DND-41 (cell line): ENCODE measurements around the gene TCF7L2.

Experiments used
- ATAC-seq: fragments of 200-7000 bp; cut with Tn5 transposase; 3 replicates; pipeline ENCODE4 v1.9.1; 2021; ENCODE audit warnings: low read depth; ENCODE audit not compliant: insufficient read depth
- DNase-seq: peaks from one replicate; pipeline ENCODE4 v3.0.0-alpha.2; 2020
- H2AFZ ChIP-seq: 2 replicates; pipeline ENCODE4 v1.6.0; 2012; ENCODE audit warnings: low read depth, low read length
- H3K27ac ChIP-seq: 2 replicates; pipeline ENCODE4 v1.5.1; 2012; ENCODE audit warnings: low read length, inconsistent platforms
- H3K27me3 ChIP-seq: fragments of 200-600 bp; sonication (generic); 2 replicates; pipeline ENCODE4 v1.6.0; 2012; ENCODE audit warnings: low read length, mild to moderate bottlenecking, inconsistent platforms; ENCODE audit not compliant: insufficient read depth, poor library complexity
- H3K36me3 ChIP-seq: 2 replicates; pipeline ENCODE4 v1.5.1; 2012; ENCODE audit warnings: low read length, inconsistent platforms; ENCODE audit not compliant: insufficient read depth
- H3K4me1 ChIP-seq: 2 replicates; pipeline ENCODE4 v1.5.1; 2012; ENCODE audit warnings: mild to moderate bottlenecking, low read length; ENCODE audit not compliant: insufficient read depth
- H3K4me2 ChIP-seq: 2 replicates; pipeline ENCODE4 v1.6.0; 2012; ENCODE audit warnings: mild to moderate bottlenecking, moderate library complexity, low read length, inconsistent platforms; ENCODE audit not compliant: insufficient read depth
- H3K4me3 ChIP-seq, 2 experiments: fragments of 200-600 bp in 1 of 2; shearing (Covaris generic) in 1 of 2; 2 replicates each; pipeline ENCODE4 v1.5.1; 2012 to 2016; ENCODE audit warnings: inconsistent platforms in 2 of 2, low read length in 2 of 2, mild to moderate bottlenecking in 2 of 2, low read depth in 1 of 2, moderate library complexity in 1 of 2
- H3K79me2 ChIP-seq: 2 replicates; pipeline ENCODE4 v1.6.0; 2012; ENCODE audit warnings: low read length, inconsistent platforms; ENCODE audit not compliant: insufficient read depth
- H3K9ac ChIP-seq: 2 replicates; pipeline ENCODE4 v1.6.0; 2012; ENCODE audit warnings: low read depth, mild to moderate bottlenecking, inconsistent platforms, low read length, moderate library complexity
- H3K9me3 ChIP-seq: 2 replicates; pipeline ENCODE4 v1.5.1; 2012; ENCODE audit warnings: low read length, moderate library complexity, mild to moderate bottlenecking, inconsistent platforms; ENCODE audit not compliant: insufficient read depth, severe bottlenecking
- H4K20me1 ChIP-seq: 2 replicates; pipeline ENCODE4 v1.6.0; 2012; ENCODE audit warnings: low read length; ENCODE audit not compliant: insufficient read depth
- CTCF ChIP-seq: IDR thresholded peaks from 2 replicates; pipeline ENCODE4 v1.5.1; 2012; ENCODE audit warnings: borderline replicate concordance, low read length, moderate library complexity, mild to moderate bottlenecking; ENCODE audit not compliant: poor library complexity, severe bottlenecking; ENCODE audit errors: extremely low read depth
- EZH2 ChIP-seq: IDR thresholded peaks from 3 replicates; pipeline ENCODE4 v1.6.1; 2012; ENCODE audit warnings: borderline replicate concordance, low read depth, mild to moderate bottlenecking, moderate library complexity, low read length, inconsistent platforms; ENCODE audit not compliant: severe bottlenecking

The TCF7L2 gene

DNA sequence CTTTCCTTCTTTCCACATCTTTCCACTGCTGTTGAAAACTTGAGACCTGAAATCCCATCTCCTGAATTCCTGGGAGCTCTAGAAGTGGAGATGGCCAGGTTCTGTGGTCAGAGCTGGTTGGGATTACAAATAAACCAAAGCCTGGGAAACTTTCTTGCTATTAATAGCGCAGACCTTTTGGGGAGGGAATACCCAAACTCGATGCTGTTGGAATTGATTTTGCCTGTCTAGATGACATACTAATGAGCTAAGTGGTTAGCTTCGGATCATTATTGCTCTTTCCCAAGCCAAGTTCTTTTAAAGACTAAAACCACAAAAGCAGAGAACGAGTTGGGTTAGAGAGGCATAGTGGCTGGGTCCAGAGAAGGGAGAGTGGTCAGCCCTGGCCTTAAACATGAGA, 76.6 kb downstream of the TCF7L2 start:
- peaks cover 55% of the 10 kb centered on the region for H4K20me1 ChIP-seq
- peaks cover 80% of the 10 kb centered on the region for H3K79me2 ChIP-seq
- no peak for DNase-seq
- no peak overlapping the region for H3K4me3 ChIP-seq
- no peaks in the 10 kb centered on the region for H3K9me3 ChIP-seq
- no peak overlapping the region for H3K9ac ChIP-seq
- peaks cover 3% of the 10 kb centered on the region; the same call in 1 of the 2 replicates for H3K4me1 ChIP-seq
- no peak overlapping the region for H3K27ac ChIP-seq
- no peak overlapping the region for H3K4me2 ChIP-seq
- H3K27me3 ChIP-seq: no peaks in the 10 kb centered on the region
- H3K36me3 ChIP-seq: no peaks in the 10 kb centered on the region; the same call in 1 of the 2 replicates
- no peak for ATAC-seq
- no peak overlapping the region for H2AFZ ChIP-seq
- no peak for TF ChIP-seq EZH2
- no peak for TF ChIP-seq CTCF

- no peak overlapping the region for H3K4me3 ChIP-seq
- peak; percentile 57; the same call in 2 of the 3 replicates for ATAC-seq
- TF ChIP-seq CTCF: no peak
- TF ChIP-seq EZH2: no peak
- H3K9ac ChIP-seq: no peak overlapping the region
- peaks cover 54% of the 10 kb centered on the region for H4K20me1 ChIP-seq
- H2AFZ ChIP-seq: no peak overlapping the region
- no peaks in the 10 kb centered on the region for H3K36me3 ChIP-seq
- no peak overlapping the region for H3K27ac ChIP-seq
- H3K27me3 ChIP-seq: no peaks in the 10 kb centered on the region
- no peak overlapping the region for H3K4me2 ChIP-seq
- H3K79me2 ChIP-seq: peaks cover 80% of the 10 kb centered on the region
- no peak for DNase-seq
- H3K9me3 ChIP-seq: no peaks in the 10 kb centered on the region
- peaks cover 3% of the 10 kb centered on the region; the same call in 1 of the 2 replicates for H3K4me1 ChIP-seq
Observed at GRCh38 chr10:113027230-113027573, 77.2 kb downstream of the TCF7L2 start.

- ATAC-seq (0 out of 3 replicates have a peak, but pooled peaks have one; percentile 31), DNase-seq (no peak)
- H3K36me3 ChIP-seq: no peaks in the 10 kb centered on the region
- H3K4me2 ChIP-seq: no peak overlapping the region
- no peak overlapping the region for H2AFZ ChIP-seq
- peaks cover 49% of the 10 kb centered on the region for H4K20me1 ChIP-seq
- H3K9me3 ChIP-seq: no peaks in the 10 kb centered on the region
- no peak overlapping the region for H3K27ac ChIP-seq
- TF ChIP-seq EZH2 (no peak), CTCF (no peak)
- peaks cover 3% of the 10 kb centered on the region; the same call in 1 of the 2 replicates for H3K4me1 ChIP-seq
- H3K27me3 ChIP-seq: no peaks in the 10 kb centered on the region
- no peak overlapping the region for H3K9ac ChIP-seq
- peaks cover 80% of the 10 kb centered on the region for H3K79me2 ChIP-seq
- no peak overlapping the region for H3K4me3 ChIP-seq
Observed at GRCh38 chr10:113027574-113028455, 77.8 kb downstream of the TCF7L2 start.
